Measurements from ENCODE around the gene CCDC106. TPM values are rescaled to one million over a fixed set of nuclear protein-coding genes. Genes with fewer than 3 reads are reported as not detected.

CCDC106 gene
- total and polyA plus RNA-seq, 2 experiments from 2014 or later, result 12.0 to 15.2 TPM

DNA sequence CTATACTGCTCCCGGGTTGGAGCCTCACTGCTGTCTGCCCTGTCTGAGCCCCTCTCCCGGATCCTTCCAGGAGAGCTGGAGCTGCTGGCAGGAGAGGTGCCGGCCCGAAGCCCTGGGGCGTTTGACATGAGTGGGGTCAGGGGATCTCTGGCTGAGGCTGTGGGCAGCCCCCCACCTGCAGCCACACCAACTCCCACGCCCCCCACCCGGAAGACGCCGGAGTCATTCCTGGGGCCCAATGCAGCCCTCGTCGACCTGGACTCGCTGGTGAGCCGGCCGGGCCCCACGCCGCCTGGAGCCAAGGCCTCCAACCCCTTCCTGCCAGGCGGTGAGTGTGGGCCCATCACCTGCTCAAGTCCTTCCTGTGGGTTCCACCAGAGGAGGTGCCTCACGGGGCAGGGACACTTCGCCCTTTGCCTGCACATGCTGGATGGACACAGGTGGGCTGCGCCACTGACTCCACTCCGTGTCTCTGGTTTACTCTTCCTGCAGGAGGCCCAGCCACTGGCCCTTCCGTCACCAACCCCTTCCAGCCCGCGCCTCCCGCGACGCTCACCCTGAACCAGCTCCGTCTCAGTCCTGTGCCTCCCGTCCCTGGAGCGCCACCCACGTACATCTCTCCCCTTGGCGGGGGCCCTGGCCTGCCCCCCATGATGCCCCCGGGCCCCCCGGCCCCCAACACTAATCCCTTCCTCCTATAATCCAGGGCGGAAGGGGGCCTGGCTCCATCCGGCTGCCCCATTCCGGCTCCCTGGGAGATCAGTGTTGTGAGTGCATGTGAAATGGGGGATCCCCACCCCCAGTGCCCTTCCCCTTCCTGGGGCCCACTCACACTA, 46.9 kb downstream of the CCDC106 start:
- TF ChIP-seq EZH2phosphoT487 (IDR thresholded peaks at IDR 0.05; ENCODE audit: insufficient read depth, low read depth) (no peak), EZH2 (IDR thresholded peaks at IDR 0.05; ENCODE audit: insufficient read depth, poor library complexity, severe bottlenecking) (no peak)
- peaks cover 3% of the 10 kb centered on the region; the same call in 1 of the 2 replicates for H3K36me3 ChIP-seq (ENCODE audit: low read depth)
- H3F3A ChIP-seq (ENCODE audit: insufficient read depth), result no peaks in the 10 kb centered on the region
- no peak overlapping the region for H3K9ac ChIP-seq
- no peak overlapping the region for H3K27ac ChIP-seq
- H4K20me1 ChIP-seq (ENCODE audit: insufficient read depth), result no peaks in the 10 kb centered on the region
- no peak overlapping the region for H3K4me2 ChIP-seq (ENCODE audit: unreplicated experiment)
- no peaks in the 10 kb centered on the region for H3K79me2 ChIP-seq (ENCODE audit: insufficient read depth)
- 87 to 90% methylated on average over 25 to 26 of the region's 37 CpGs for WGBS, 2 experiments (ENCODE audit: low coverage in 1 of 2, low lambda C conversion rate in 2 of 2, missing lambda C conversion rate in 2 of 2)
- H3K9me2 ChIP-seq (ENCODE audit: insufficient read depth), result no peaks in the 10 kb centered on the region
- in situ Hi-C loops (cut with MboI), result no loop called here
- H3K4me1 ChIP-seq (ENCODE audit: insufficient read depth), result no peaks in the 10 kb centered on the region
- H3K9me3 ChIP-seq (ENCODE audit: low read depth), result no peaks in the 10 kb centered on the region
- H3K4me3 ChIP-seq, result no peak overlapping the region
- H2AFZ ChIP-seq, result no peak overlapping the region
- no peaks in the 10 kb centered on the region for H3K27me3 ChIP-seq (replicated peaks; ENCODE audit: insufficient read depth)
- no peak for DNase-seq

DNA sequence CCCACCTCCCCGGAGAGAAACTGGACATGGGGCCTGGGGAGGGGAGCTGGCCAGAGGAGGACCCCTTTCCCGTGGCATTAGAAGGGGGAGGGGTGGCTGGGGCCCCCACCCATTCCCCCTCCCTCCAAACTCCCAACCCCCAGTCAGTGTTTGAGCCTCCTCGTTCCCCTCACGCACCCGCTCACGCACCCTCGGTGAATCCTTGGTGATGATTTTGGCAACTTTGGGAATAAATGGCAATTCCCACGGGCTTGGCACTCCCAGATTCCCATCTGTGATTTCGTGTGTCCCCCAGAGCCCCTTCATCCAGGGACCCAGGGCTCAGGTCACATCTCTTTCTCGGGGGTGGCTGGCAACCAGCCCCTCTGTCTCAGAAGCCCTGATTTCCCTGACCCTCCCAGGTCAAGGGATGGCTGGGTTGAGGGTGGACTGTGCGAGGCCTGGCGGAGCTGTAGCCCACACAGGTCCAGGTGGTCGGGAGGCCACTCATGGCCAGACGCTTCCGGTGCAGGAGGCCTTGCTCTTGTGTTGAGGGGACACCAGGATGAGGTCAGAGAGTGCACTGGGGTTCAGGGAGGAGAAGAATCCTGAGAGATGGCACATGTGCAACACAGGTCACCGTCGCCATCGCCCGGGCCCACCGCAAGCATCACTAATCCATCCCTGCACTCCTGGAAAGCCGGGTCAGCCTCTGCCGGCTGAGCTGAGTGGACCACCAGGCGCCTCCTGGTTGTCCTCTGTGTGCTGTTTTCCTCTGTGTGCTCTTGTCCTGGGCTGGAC, 47.7 kb downstream of the CCDC106 start:
- Histone ChIP-seq H2AFZ (no peak overlapping the region), H3K79me2 (ENCODE audit: insufficient read depth) (no peaks in the 10 kb centered on the region), H3K27me3 (replicated peaks; ENCODE audit: insufficient read depth) (no peaks in the 10 kb centered on the region), H3F3A (ENCODE audit: insufficient read depth) (no peaks in the 10 kb centered on the region), H3K36me3 (ENCODE audit: low read depth) (peaks cover 3% of the 10 kb centered on the region; the same call in 1 of the 2 replicates), H4K20me1 (ENCODE audit: insufficient read depth) (no peaks in the 10 kb centered on the region), H3K9me2 (ENCODE audit: insufficient read depth) (no peaks in the 10 kb centered on the region), H3K4me2 (ENCODE audit: unreplicated experiment) (no peak overlapping the region), H3K9me3 (ENCODE audit: low read depth) (no peaks in the 10 kb centered on the region), H3K9ac (no peak overlapping the region), H3K4me3 (no peak overlapping the region), H3K27ac (no peak overlapping the region), H3K4me1 (ENCODE audit: insufficient read depth) (no peaks in the 10 kb centered on the region)
- TF ChIP-seq EZH2 (IDR thresholded peaks at IDR 0.05; ENCODE audit: insufficient read depth, poor library complexity, severe bottlenecking) (no peak), EZH2phosphoT487 (IDR thresholded peaks at IDR 0.05; ENCODE audit: insufficient read depth, low read depth) (no peak)
- no peak for DNase-seq
- WGBS, 2 experiments (ENCODE audit: low coverage in 1 of 2, low lambda C conversion rate in 2 of 2, missing lambda C conversion rate in 2 of 2), result 90 to 91% methylated on average over 20 to 23 of the region's 23 CpGs
- in situ Hi-C loops (cut with MboI), result no loop called here

DNA sequence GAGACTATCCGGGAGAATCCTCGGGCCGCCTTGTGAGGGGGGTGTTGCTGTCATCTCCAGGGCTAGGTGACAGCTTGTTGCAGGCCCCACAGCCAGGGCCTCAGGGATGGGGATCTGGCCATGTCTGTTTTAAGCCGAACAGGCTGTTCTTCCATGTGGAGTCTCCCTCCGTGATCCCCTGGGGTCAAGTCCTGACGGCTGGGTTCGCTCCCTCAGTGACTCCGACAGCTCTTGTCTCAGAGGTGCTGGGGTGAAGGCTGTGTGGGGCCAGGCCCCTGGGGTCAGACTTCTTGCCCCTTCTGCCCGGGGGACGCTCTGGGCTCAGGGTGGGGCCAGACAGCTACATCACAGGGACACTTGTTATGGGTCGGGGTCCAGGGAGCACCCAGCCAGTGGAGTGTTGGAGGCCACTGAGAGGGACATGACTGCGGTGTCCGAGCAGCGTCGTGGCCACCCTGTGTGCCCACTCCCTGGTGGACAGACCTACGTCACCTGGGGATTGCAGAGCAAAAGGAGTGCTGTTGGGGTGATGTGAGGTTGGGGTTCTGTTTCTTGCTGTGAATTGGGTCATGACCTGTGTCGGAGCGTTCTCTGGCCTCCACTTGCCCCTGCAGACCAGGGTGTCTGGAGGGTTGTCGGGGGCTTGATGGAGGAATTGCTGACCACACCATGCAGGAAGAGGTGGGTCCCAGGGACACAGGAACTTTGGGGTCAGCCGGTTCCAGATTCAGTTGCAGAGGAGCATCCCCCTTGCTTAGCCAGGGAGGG, 48.5 kb downstream of the CCDC106 start:
- no peaks in the 10 kb centered on the region for H3K4me1 ChIP-seq (ENCODE audit: insufficient read depth)
- in situ Hi-C loops (cut with MboI), result no loop called here
- 89 to 91% methylated on average over 20 of the region's 20 CpGs for WGBS, 2 experiments (ENCODE audit: low coverage in 1 of 2, low lambda C conversion rate in 2 of 2, missing lambda C conversion rate in 2 of 2)
- no peak for TF ChIP-seq EZH2phosphoT487 (IDR thresholded peaks at IDR 0.05; ENCODE audit: insufficient read depth, low read depth)
- no peak for TF ChIP-seq EZH2 (IDR thresholded peaks at IDR 0.05; ENCODE audit: insufficient read depth, poor library complexity, severe bottlenecking)
- H3K27ac ChIP-seq, result no peak overlapping the region
- H3K36me3 ChIP-seq (ENCODE audit: low read depth), result peaks cover 3% of the 10 kb centered on the region; the same call in 1 of the 2 replicates
- DNase-seq, result no peak
- no peak overlapping the region for H3K4me3 ChIP-seq
- H3K9ac ChIP-seq, result no peak overlapping the region
- H4K20me1 ChIP-seq (ENCODE audit: insufficient read depth), result no peaks in the 10 kb centered on the region
- no peaks in the 10 kb centered on the region for H3K9me2 ChIP-seq (ENCODE audit: insufficient read depth)
- H3K4me2 ChIP-seq (ENCODE audit: unreplicated experiment), result no peak overlapping the region
- no peaks in the 10 kb centered on the region for H3F3A ChIP-seq (ENCODE audit: insufficient read depth)
- H3K27me3 ChIP-seq (replicated peaks; ENCODE audit: insufficient read depth), result no peaks in the 10 kb centered on the region
- H2AFZ ChIP-seq, result no peak overlapping the region
- no peaks in the 10 kb centered on the region for H3K79me2 ChIP-seq (ENCODE audit: insufficient read depth)
- H3K9me3 ChIP-seq (ENCODE audit: low read depth), result no peaks in the 10 kb centered on the region

DNA sequence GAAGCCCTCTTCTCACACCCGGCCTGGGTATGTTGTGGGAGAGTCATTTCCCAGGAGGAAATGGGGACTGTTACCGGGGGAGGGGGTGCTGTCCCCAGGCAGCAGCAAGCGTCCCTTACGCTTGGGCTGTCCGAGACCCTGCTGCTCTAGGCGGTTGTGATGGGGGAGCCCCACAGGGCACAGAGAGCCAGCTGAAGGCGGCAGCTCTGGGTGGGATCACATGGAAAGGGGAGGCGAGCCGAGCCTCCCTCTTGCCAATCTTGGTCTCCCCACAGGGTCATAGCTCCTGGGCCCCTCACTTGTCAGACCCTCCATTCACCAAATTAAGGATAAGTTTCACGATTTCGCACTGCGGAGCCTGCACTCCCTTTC, 49.0 kb downstream of the CCDC106 start:
- H3K9me2 ChIP-seq (ENCODE audit: insufficient read depth), result no peaks in the 10 kb centered on the region
- DNase-seq, result no peak
- in situ Hi-C loops (cut with MboI), result no loop called here
- TF ChIP-seq EZH2phosphoT487 (IDR thresholded peaks at IDR 0.05; ENCODE audit: insufficient read depth, low read depth) (no peak), EZH2 (IDR thresholded peaks at IDR 0.05; ENCODE audit: insufficient read depth, poor library complexity, severe bottlenecking) (no peak)
- WGBS, 2 experiments (ENCODE audit: low coverage in 1 of 2, low lambda C conversion rate in 2 of 2, missing lambda C conversion rate in 2 of 2), result 80 to 84% methylated on average over 12 of the region's 12 CpGs
- no peaks in the 10 kb centered on the region for H4K20me1 ChIP-seq (ENCODE audit: insufficient read depth)
- no peaks in the 10 kb centered on the region for H3K27me3 ChIP-seq (replicated peaks; ENCODE audit: insufficient read depth)
- no peaks in the 10 kb centered on the region for H3K4me1 ChIP-seq (ENCODE audit: insufficient read depth)
- no peak overlapping the region for H3K4me2 ChIP-seq (ENCODE audit: unreplicated experiment)
- peaks cover 3% of the 10 kb centered on the region; the same call in 1 of the 2 replicates for H3K36me3 ChIP-seq (ENCODE audit: low read depth)
- H3K4me3 ChIP-seq, result no peak overlapping the region
- no peaks in the 10 kb centered on the region for H3F3A ChIP-seq (ENCODE audit: insufficient read depth)
- H3K79me2 ChIP-seq (ENCODE audit: insufficient read depth), result no peaks in the 10 kb centered on the region
- no peak overlapping the region for H3K27ac ChIP-seq
- H2AFZ ChIP-seq, result no peak overlapping the region
- no peaks in the 10 kb centered on the region for H3K9me3 ChIP-seq (ENCODE audit: low read depth)
- no peak overlapping the region for H3K9ac ChIP-seq

Measured in GM23248 (cell line).